ENCODE data around the gene ARHGEF11. TPM values are rescaled to one million over a fixed set of nuclear protein-coding genes. Genes with fewer than 3 reads are reported as not detected.

Gene ARHGEF11
- total and polyA plus RNA-seq, 7 experiments from 2014 or later, result 25.8 to 54.9 (median 32.1) TPM

DNA sequence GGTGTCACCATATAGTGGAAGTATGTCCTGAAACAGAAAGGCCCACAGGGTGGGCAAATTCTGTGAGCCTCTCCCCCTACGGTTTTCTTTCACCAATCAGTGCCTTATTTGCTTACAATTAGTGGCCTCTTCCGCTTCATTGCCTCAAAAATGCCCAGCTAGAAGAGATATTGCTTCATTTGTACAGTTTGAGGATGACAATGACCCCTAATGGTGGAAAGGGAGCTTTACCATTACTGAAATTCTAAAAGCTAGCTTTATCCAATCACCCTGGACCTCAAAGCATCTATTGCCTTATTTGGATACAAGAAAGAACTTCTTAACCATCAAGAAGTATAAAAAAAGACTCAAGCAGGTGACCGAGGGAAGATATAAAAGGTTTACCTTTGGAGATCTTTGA, 75.5 kb downstream of the ARHGEF11 start:
- CTCF ChIA-PET, result interaction anchor here (0.7 to 3.4 kb wide), 10 partner anchors 8 to 598 kb away, joined by 3 to 21 read pairs (median 4); no protein-coding TSS in a partner anchor
- ATAC-seq (no peak), DNase-seq (peak in 5 of 9 donors; percentile 14 to 27 (median 22))
- Mint-ChIP-seq H3K27ac (peak overlapping the region in 1 of 9 donors; percentile 12), H3K4me1 (peaks cover 0 to 8% (median 0%) of the 10 kb centered on the region in 7 donors), H3K36me3 (no peaks in the 10 kb centered on the region), H3K27me3 (peaks cover 0 to 75% (median 4%) of the 10 kb centered on the region in 5 donors), H3K9me3 (no peaks in the 10 kb centered on the region), H3K4me3 (no peak overlapping the region)
- H3K36me3 ChIP-seq (ENCODE audit: control insufficient read depth in 2 of 3, insufficient read depth in 3 of 3, low read length in 3 of 3), result no peaks in the 10 kb centered on the region
- intact Hi-C loops (cut with micrococcal nuclease), result loop anchor here in 1 of 2 donors (1.0 kb wide), 2 partner anchors 60 to 78 kb away; no protein-coding TSS in a partner anchor
- no peaks in the 10 kb centered on the region for H3K4me1 ChIP-seq (ENCODE audit: control insufficient read depth in 2 of 2, insufficient read depth in 2 of 2, low read length in 2 of 2)
- H3K4me3 ChIP-seq (ENCODE audit: low read length), result no peak overlapping the region
- H3K27me3 ChIP-seq (ENCODE audit: control insufficient read depth in 2 of 2, insufficient read depth in 2 of 2, low read length in 2 of 2), result no peaks in the 10 kb centered on the region
- H3K9me3 ChIP-seq (ENCODE audit: control insufficient read depth in 2 of 3, low read length in 3 of 3), result no peaks in the 10 kb centered on the region
- POLR2A ChIA-PET, result interaction anchor here (0.7 to 1.0 kb wide), 2 partner anchors 18 to 42 kb away, joined by 3 read pairs; no protein-coding TSS in a partner anchor
- H3K27ac ChIP-seq (ENCODE audit: low read depth, low read length), result no peak overlapping the region

DNA sequence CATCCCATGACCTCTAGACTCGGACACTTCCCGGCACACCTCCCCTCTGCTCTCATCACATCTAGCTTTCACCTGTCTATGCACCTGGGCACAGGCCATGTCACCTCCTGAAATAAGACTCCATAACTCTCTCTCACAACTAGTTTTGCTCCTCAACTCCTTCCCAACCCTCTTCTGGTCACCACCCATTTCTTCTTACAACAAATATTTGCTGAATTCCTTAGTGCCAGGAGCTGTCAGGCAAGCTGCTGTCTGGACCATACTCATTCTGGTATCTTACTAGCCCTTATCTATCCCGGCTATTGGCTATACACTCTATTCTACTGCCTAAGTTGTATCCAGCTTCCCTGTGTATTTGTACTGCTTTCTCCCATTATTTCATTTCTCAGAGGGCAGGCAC, 76.0 kb downstream of the ARHGEF11 start:
- Mint-ChIP-seq H3K36me3 (no peaks in the 10 kb centered on the region), H3K9me3 (peaks cover 0 to under 1% (median 0%) of the 10 kb centered on the region in 11 donors), H3K4me3 (no peak overlapping the region), H3K27me3 (peaks cover 0 to 70% (median 4%) of the 10 kb centered on the region in 5 donors), H3K27ac (no peak overlapping the region), H3K4me1 (peaks cover 0 to 11% (median 2%) of the 10 kb centered on the region in 7 donors)
- ChIA-PET CTCF (interaction anchor here (0.6 to 3.4 kb wide), 11 partner anchors 9 to 243 kb away, joined by 3 to 21 read pairs (median 4); no protein-coding TSS in a partner anchor), POLR2A (interaction anchor here (0.7 to 1.0 kb wide), 2 partner anchors 11 to 42 kb away, joined by 3 read pairs; no protein-coding TSS in a partner anchor)
- Histone ChIP-seq H3K4me3 (ENCODE audit: low read length) (no peak overlapping the region), H3K9me3 (ENCODE audit: control insufficient read depth in 2 of 3, low read length in 3 of 3) (no peaks in the 10 kb centered on the region), H3K4me1 (ENCODE audit: control insufficient read depth in 2 of 2, insufficient read depth in 2 of 2, low read length in 2 of 2) (no peaks in the 10 kb centered on the region), H3K27ac (ENCODE audit: low read depth, low read length) (no peak overlapping the region), H3K36me3 (ENCODE audit: control insufficient read depth in 2 of 3, insufficient read depth in 3 of 3, low read length in 3 of 3) (no peaks in the 10 kb centered on the region), H3K27me3 (ENCODE audit: control insufficient read depth in 2 of 2, insufficient read depth in 2 of 2, low read length in 2 of 2) (no peaks in the 10 kb centered on the region)
- no peak for ATAC-seq
- intact Hi-C loops (cut with micrococcal nuclease), result loop anchor here in 1 of 2 donors (10.0 kb wide), 1 partner anchor 165 kb away; the partner anchor contains the start of gene ETV3
- no peak for DNase-seq

DNA sequence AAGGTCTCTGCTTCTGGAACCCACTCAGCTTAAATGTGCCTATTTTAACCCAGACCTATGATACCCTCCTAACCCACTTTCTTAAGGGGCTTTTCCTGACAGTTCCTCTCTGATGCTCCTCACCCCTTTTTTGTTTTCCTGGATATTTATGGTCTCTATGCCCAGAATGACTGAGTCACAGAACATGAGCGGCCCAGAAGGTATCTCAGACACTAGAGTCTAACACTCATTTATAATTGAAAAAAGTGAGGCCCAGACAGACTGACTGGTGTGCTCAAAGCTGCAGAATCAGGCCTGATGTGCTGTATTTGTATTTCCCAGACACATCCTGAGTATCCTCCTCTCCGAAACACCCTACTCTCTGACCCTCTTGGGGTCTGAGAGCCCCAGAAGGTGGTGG, 81.1 kb downstream of the ARHGEF11 start:
- Mint-ChIP-seq H3K4me3 (peak overlapping the region; percentile 33 to 95 (median 77)), H3K27me3 (peaks cover 0 to 38% (median 0%) of the 10 kb centered on the region in 5 donors), H3K36me3 (peaks cover 3 to 26% (median 17%) of the 10 kb centered on the region in 5 donors), H3K9me3 (peaks cover 0 to 10% (median 4%) of the 10 kb centered on the region in 11 donors), H3K4me1 (peaks cover 29 to 60% (median 46%) of the 10 kb centered on the region in 7 donors), H3K27ac (peak overlapping the region in 8 of 9 donors; percentile 71 to 96 (median 89))
- peaks cover 0 to 6% (median 0%) of the 10 kb centered on the region in 3 experiments for H3K9me3 ChIP-seq (ENCODE audit: control insufficient read depth in 2 of 3, low read length in 3 of 3)
- H3K4me1 ChIP-seq (ENCODE audit: control insufficient read depth in 2 of 2, insufficient read depth in 2 of 2, low read length in 2 of 2), result peaks cover 13 to 29% of the 10 kb centered on the region in 2 donors
- intact Hi-C loops (cut with micrococcal nuclease), result loop anchor here in 1 of 2 donors (10.0 kb wide), 1 partner anchor 170 kb away; the partner anchor contains the start of gene ETV3
- H3K27me3 ChIP-seq (ENCODE audit: control insufficient read depth in 2 of 2, insufficient read depth in 2 of 2, low read length in 2 of 2), result no peaks in the 10 kb centered on the region
- peaks cover 0 to 16% (median 0%) of the 10 kb centered on the region in 3 experiments for H3K36me3 ChIP-seq (ENCODE audit: control insufficient read depth in 2 of 3, insufficient read depth in 3 of 3, low read length in 3 of 3)
- POLR2A ChIA-PET, result no interaction called here
- CTCF ChIA-PET, result interaction anchor here (1.3 kb wide), 1 partner anchor 36 kb away, joined by 3 read pairs; no protein-coding TSS in a partner anchor
- H3K4me3 ChIP-seq (ENCODE audit: low read length), result no peak overlapping the region
- DNase-seq, result no peak
- no peak overlapping the region for H3K27ac ChIP-seq (ENCODE audit: low read depth, low read length)
- no peak for ATAC-seq

DNA sequence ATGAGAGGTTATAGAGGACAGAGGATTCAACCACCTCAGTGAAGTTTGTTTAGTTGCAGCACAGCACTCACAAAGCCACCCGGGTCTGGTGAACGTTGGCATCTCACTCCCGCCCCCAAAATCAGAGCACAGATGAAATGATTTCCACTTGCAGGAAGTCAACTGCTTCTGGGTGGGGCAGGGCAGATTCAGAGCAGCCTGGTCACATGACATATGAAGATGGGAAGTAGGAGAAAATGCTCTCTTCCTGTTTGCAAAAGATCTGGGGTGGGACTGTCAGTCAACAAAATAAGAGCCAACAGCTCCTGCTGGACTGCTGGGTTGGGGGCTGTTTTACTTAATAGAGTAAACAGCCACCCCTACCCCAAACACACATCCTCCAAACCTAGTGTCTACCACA, 81.9 kb downstream of the ARHGEF11 start:
- peaks cover 33 to 68% (median 49%) of the 10 kb centered on the region in 7 donors for H3K4me1 Mint-ChIP-seq
- H3K9me3 Mint-ChIP-seq, result peaks cover 0 to 10% (median 4%) of the 10 kb centered on the region in 11 donors
- Histone ChIP-seq H3K9me3 (ENCODE audit: control insufficient read depth in 2 of 3, low read length in 3 of 3) (peaks cover 0 to 6% (median 0%) of the 10 kb centered on the region in 3 experiments), H3K36me3 (ENCODE audit: control insufficient read depth in 2 of 3, insufficient read depth in 3 of 3, low read length in 3 of 3) (peaks cover 0 to 24% (median 0%) of the 10 kb centered on the region in 3 experiments), H3K4me3 (ENCODE audit: low read length) (peak overlapping the region; percentile 61), H3K27ac (ENCODE audit: low read depth, low read length) (peak overlapping the region; percentile 59), H3K4me1 (ENCODE audit: control insufficient read depth in 2 of 2, insufficient read depth in 2 of 2, low read length in 2 of 2) (peaks cover 13 to 29% of the 10 kb centered on the region in 2 donors), H3K27me3 (ENCODE audit: control insufficient read depth in 2 of 2, insufficient read depth in 2 of 2, low read length in 2 of 2) (no peaks in the 10 kb centered on the region)
- peak overlapping the region; percentile 81 to 96 (median 89) for H3K27ac Mint-ChIP-seq
- DNase-seq, result peak in 8 of 9 donors; percentile 40 to 78 (median 69)
- H3K4me3 Mint-ChIP-seq, result peak overlapping the region; percentile 81 to 95 (median 91)
- peak; percentile 84 for ATAC-seq
- ChIA-PET POLR2A (interaction anchor here (0.6 to 1.0 kb wide), 2 partner anchors 175 to 223 kb away, joined by 3 read pairs; partner anchors contain the start of gene MRPL24), CTCF (interaction anchor here (0.6 to 1.3 kb wide), 2 partner anchors 35 to 80 kb away, joined by 3 to 5 read pairs; no protein-coding TSS in a partner anchor)
- intact Hi-C loops (cut with micrococcal nuclease), result loop anchor here in 1 of 2 donors (10.0 kb wide), 1 partner anchor 171 kb away; the partner anchor contains the start of gene ETV3
- peaks cover 0 to 32% (median 0%) of the 10 kb centered on the region in 5 donors for H3K27me3 Mint-ChIP-seq
- H3K36me3 Mint-ChIP-seq, result peaks cover 7 to 31% (median 25%) of the 10 kb centered on the region in 5 donors

DNA sequence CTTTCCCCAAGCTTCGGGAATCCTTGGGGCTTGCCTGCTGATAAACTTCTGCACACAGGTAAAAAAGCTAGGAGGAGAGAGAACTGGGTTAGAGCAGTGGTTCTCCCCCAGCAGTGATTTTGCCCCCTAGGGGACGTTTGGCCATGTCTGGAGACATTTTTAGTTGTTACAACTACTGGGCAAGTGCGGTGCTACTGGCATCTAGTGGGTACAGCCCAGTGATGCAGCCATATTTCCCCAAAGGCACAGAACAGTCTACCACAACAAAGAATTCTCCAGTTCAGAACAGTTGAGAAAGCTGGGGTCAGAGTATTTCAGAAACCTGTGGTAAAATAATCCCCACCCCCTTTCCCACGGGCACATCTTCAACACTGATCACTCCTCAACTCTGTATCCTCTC, 83.8 kb downstream of the ARHGEF11 start:
- Histone ChIP-seq H3K4me1 (ENCODE audit: control insufficient read depth in 2 of 2, insufficient read depth in 2 of 2, low read length in 2 of 2) (peaks cover 13 to 29% of the 10 kb centered on the region in 2 donors), H3K27me3 (ENCODE audit: control insufficient read depth in 2 of 2, insufficient read depth in 2 of 2, low read length in 2 of 2) (no peaks in the 10 kb centered on the region), H3K27ac (ENCODE audit: low read depth, low read length) (no peak overlapping the region), H3K9me3 (ENCODE audit: control insufficient read depth in 2 of 3, low read length in 3 of 3) (peaks cover 0 to 6% (median 0%) of the 10 kb centered on the region in 3 experiments), H3K4me3 (ENCODE audit: low read length) (peak overlapping the region; percentile 5), H3K36me3 (ENCODE audit: control insufficient read depth in 2 of 3, insufficient read depth in 3 of 3, low read length in 3 of 3) (peaks cover 0 to 43% (median 0%) of the 10 kb centered on the region in 3 experiments)
- peaks cover 0 to 10% (median 4%) of the 10 kb centered on the region in 11 donors for H3K9me3 Mint-ChIP-seq
- peaks cover 15 to 44% (median 38%) of the 10 kb centered on the region in 5 donors for H3K36me3 Mint-ChIP-seq
- peak overlapping the region in 8 of 9 donors; percentile 5 to 77 (median 58) for H3K27ac Mint-ChIP-seq
- ATAC-seq, result peak; percentile 76
- ChIA-PET CTCF (interaction anchor here (1.0 kb wide), 1 partner anchor 112 kb away, joined by 4 read pairs; no protein-coding TSS in a partner anchor), POLR2A (no interaction called here)
- intact Hi-C loops (cut with micrococcal nuclease), result loop anchor here (1.0 to 10.0 kb wide), 5 partner anchors 51 to 173 kb away; partner anchors contain the start of genes ETV3 (in 1 of the 2) and PEAR1 (in 1 of the 2)
- peak overlapping the region; percentile 63 to 94 (median 76) for H3K4me3 Mint-ChIP-seq
- peaks cover 0 to 16% (median 0%) of the 10 kb centered on the region in 5 donors for H3K27me3 Mint-ChIP-seq
- peak in 7 of 9 donors; percentile 34 to 63 (median 49) for DNase-seq
- peaks cover 34 to 77% (median 59%) of the 10 kb centered on the region in 7 donors for H3K4me1 Mint-ChIP-seq

DNA sequence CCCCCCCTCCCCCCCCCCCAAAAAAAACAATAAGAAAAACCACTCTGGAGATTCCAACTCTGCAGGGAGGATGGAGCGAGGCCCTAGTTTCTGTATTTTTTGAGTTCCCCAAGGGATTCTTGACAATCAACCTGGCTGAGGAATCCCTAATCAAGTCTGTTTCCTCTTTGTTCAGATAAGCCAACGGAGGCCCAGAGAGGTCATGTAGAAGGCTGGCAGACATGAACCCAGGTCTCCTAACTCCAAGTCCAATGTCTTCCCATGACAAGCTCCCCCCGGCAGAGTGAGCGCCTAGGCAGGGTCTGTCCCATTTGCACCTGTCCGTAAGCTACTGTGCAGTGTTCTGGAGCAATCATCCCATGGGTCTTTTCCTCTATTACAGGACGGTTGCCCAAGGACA, 85.6 kb downstream of the ARHGEF11 start:
- no peak overlapping the region for H3K27ac ChIP-seq (ENCODE audit: low read depth, low read length)
- peaks cover 13 to 29% of the 10 kb centered on the region in 2 donors for H3K4me1 ChIP-seq (ENCODE audit: control insufficient read depth in 2 of 2, insufficient read depth in 2 of 2, low read length in 2 of 2)
- Mint-ChIP-seq H3K4me1 (peaks cover 34 to 69% (median 55%) of the 10 kb centered on the region in 7 donors), H3K36me3 (peaks cover 19 to 61% (median 41%) of the 10 kb centered on the region in 5 donors), H3K27ac (peak overlapping the region in 4 of 9 donors; percentile 46 to 78 (median 55)), H3K27me3 (no peaks in the 10 kb centered on the region), H3K4me3 (peak overlapping the region in 1 of 10 donors; percentile 29), H3K9me3 (peaks cover 0 to 10% (median 4%) of the 10 kb centered on the region in 11 donors)
- no peak for ATAC-seq
- no peak overlapping the region for H3K4me3 ChIP-seq (ENCODE audit: low read length)
- intact Hi-C loops (cut with micrococcal nuclease), result loop anchor here (2.0 to 10.0 kb wide), 3 partner anchors 67 to 175 kb away; partner anchors contain the start of genes ETV3 (in 1 of the 2) and PEAR1 (in 1 of the 2)
- POLR2A ChIA-PET, result interaction anchor here (0.5 to 0.8 kb wide), 2 partner anchors 10 to 1817 kb away, joined by 3 to 4 read pairs; no protein-coding TSS in a partner anchor
- CTCF ChIA-PET, result interaction anchor here (0.7 to 1.5 kb wide), 2 partner anchors 10 to 69 kb away, joined by 3 to 4 read pairs; no protein-coding TSS in a partner anchor
- no peak for DNase-seq
- H3K36me3 ChIP-seq (ENCODE audit: control insufficient read depth in 2 of 3, insufficient read depth in 3 of 3, low read length in 3 of 3), result peaks cover 0 to 61% (median 0%) of the 10 kb centered on the region in 3 experiments
- peaks cover 0 to 6% (median 0%) of the 10 kb centered on the region in 3 experiments for H3K9me3 ChIP-seq (ENCODE audit: control insufficient read depth in 2 of 3, low read length in 3 of 3)
- no peaks in the 10 kb centered on the region for H3K27me3 ChIP-seq (ENCODE audit: control insufficient read depth in 2 of 2, insufficient read depth in 2 of 2, low read length in 2 of 2)
